Urothelium cell line (cell line): ENCODE results near the gene SCN5A.
A peak's percentile ranks its signal among the peaks of the same experiment; 100 is the strongest.

Source experiments
- DNase-seq: peaks from one replicate; pipeline ENCODE4 v3.0.0; 2011; ENCODE audit warnings: low spot score, mixed read lengths
- FAIRE-seq: peaks from 2 replicates; lab custom pipeline; 2011; peaks lifted over from hg19 to GRCh38; lab: Jason Lieb, UNC

Gene SCN5A

GRCh38 chr3:38627956-38628355 is 21.5 kb downstream of the SCN5A start:
- FAIRE-seq = no peak
- DNase-seq = peak; percentile 38

- no peak for DNase-seq
- FAIRE-seq = no peak
Observed at GRCh38 chr3:38626171-38626570, 23.3 kb downstream of the SCN5A start.

DNA sequence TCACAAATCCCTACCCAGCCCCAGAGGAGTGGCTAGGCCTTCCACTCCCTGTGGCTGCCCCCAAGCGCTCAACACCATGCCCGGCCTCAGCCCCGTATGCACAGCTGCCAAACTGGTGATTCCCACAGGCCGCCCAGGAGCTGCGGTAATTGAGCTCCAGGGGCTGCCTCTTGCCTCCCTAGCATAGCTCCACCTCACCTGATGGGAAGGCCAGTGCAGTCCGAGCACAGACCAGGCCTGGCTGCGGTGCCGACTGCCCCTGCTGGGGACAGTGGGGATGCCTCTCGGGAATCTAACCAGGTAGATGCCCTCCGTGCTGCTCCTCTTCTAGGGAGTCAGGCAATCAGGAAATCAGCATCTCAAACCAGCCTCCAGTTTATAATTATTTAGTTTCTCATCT is 25.9 kb downstream of the SCN5A start:
- DNase-seq (no peak), FAIRE-seq (no peak)

GRCh38 chr3:38622336-38622735 is 27.2 kb downstream of the SCN5A start:
- FAIRE-seq = no peak
- DNase-seq = no peak

DNA sequence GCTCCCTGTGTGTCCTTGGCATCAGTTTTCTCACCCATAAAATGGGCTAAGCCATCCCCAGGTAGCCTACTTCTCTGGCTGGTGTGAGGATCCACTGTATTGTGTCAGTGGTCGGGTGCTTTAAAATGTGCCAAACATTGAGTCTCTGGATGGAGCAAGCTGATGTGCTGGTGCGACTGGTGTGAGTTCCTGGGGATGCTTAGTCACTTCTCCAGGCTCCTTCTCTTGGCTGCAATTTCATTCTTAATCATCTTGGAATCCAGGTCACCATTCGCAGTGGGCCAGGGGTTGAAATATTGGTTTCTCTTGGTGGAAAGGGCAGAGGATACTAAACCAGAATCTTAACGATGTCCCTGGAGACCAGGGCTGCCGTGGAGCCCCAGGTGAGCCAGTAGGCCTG is 29.3 kb downstream of the SCN5A start:
- DNase-seq = no peak
- FAIRE-seq = no peak

GRCh38 chr3:38618343-38618742 is 31.1 kb downstream of the SCN5A start:
- DNase-seq (no peak), FAIRE-seq (no peak)

DNA sequence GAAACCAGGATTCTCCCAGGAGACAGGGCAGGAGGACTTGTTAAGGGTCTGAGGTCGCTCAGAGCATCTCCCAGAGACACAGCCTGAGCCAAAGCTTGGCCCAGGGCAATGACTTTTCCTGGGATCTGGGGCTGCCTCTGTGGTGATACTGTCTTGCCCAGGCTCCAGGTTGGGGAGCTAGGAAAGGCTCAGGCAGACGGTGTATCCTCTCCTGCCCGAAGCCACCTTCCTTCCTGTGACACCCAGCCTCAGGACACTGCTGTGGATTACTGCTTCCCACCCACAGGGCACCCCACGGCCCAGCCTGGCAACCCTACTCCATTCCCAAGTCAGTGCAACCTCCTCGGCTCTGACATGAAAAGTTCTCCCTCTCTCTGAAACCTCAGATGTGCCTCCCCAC is 31.9 kb downstream of the SCN5A start:
- no peak for DNase-seq
- FAIRE-seq = no peak

DNA sequence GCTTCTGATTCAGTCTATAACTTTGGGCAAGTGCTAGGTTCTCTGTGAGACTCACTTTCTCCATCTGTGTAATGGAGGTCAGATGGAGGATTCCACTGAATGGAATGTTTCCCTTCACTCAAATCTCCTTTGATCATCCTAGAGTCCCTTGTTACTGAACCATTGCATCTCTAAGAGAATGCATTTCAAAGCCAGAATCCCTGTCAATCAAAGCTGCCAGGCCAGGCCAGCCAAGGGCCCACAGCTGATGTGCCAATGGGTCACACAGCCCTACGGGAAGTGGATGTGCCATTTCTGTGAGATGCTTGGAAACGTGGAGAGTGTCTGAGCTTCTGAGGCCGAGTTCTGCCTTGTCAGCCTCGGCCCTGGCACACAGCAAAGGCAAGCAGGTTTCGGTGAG is 32.4 kb downstream of the SCN5A start:
- DNase-seq (no peak), FAIRE-seq (no peak)

GRCh38 chr3:38616658-38617057 is 32.8 kb downstream of the SCN5A start:
- FAIRE-seq (no peak), DNase-seq (no peak)

DNA sequence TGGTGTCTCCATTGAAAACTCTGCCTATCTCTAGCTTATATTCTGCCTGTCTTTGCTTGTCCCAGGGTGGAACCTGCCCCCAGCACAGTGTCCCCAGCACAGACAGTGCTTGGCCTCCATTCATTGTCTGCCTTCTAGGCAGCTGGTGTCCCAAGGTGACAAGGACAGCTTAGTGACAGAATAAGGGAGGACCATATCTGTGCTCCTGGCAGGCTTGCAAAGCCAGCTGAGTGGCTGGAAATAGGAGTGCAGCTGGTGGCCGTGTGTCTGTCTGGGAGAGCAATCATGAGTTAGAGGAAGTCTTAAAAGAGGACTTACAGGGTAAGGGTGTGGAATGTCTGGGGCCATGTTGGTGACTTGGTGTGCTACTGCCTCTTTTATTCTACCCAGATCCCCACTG is 33.4 kb downstream of the SCN5A start:
- FAIRE-seq = no peak

GRCh38 chr3:38614651-38615352 is 34.7 kb downstream of the SCN5A start:
- no peak for DNase-seq
- FAIRE-seq = no peak

More for the DNA sequence above, 33.4 kb downstream of the SCN5A start:
- no peak for DNase-seq

GRCh38 chr3:38614091-38614490 is 35.4 kb downstream of the SCN5A start:
- DNase-seq (no peak), FAIRE-seq (no peak)

DNA sequence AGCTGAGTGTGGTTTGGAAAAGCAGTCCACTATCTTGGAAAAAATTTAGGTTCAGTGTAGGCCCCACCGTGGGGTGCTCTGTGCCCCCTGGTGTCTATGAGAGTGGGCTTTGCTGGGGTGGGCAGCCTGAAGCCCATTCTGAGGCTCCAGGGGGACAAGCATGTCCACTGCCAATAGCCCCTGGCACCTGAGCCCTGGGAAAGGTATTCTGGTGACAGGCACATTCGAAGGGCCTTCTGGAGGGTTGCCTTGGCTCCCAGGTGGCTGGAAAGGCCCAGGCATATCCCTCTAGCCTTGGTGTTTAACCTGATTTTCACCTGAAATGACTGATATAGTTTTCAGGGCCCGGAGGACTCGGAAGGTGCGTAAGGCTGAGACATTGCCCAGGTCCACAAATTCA is 36.1 kb downstream of the SCN5A start:
- DNase-seq (no peak), FAIRE-seq (no peak)

GRCh38 chr3:38611866-38612265 is 37.6 kb downstream of the SCN5A start:
- FAIRE-seq = no peak

GRCh38 chr3:38610934-38611333 is 38.6 kb downstream of the SCN5A start:
- FAIRE-seq (peak; percentile 20), DNase-seq (no peak)

More at GRCh38 chr3:38611866-38612265, 37.6 kb downstream of the SCN5A start:
- no peak for DNase-seq

GRCh38 chr3:38610436-38610835 is 39.1 kb downstream of the SCN5A start:
- FAIRE-seq (no peak), DNase-seq (no peak)

- no peak for DNase-seq
- no peak for FAIRE-seq
Observed at GRCh38 chr3:38609386-38610111, 39.9 kb downstream of the SCN5A start.

GRCh38 chr3:38608961-38609360 is 40.5 kb downstream of the SCN5A start:
- DNase-seq = no peak
- FAIRE-seq = no peak

DNA sequence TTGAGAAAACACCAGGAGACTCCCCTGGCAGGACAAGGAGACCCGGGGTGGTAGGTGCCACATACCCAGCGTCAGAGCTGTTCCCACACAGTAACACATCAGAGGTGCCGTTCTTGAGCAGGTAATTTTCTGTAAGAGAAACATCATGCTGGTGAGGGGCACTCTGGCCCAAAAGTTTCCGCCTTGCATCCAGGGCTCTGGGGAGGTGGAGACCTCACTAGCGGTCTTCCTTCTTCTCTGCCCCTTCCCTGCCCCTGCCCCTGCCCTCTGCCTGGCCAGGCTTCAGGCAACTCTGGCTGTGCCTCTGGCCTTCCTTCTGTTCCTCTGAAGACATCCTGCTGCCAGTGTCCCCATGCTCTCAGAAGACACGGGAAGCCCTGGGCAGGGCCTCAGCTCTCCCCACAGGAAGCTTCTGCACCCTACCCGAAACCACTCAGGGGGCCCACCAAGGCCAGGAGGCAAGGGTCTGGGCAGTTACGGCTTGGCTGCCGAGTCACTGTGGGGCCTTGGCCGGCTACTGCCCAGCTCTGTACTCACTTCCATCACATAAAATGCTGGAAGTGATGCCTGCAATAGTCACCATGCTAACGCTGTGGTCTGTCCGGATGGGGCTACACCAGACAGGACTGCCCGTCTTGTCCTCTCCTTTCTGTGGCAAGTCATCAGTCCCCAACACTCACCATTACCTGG is 41.3 kb downstream of the SCN5A start:
- no peak for FAIRE-seq
- DNase-seq = no peak

DNA sequence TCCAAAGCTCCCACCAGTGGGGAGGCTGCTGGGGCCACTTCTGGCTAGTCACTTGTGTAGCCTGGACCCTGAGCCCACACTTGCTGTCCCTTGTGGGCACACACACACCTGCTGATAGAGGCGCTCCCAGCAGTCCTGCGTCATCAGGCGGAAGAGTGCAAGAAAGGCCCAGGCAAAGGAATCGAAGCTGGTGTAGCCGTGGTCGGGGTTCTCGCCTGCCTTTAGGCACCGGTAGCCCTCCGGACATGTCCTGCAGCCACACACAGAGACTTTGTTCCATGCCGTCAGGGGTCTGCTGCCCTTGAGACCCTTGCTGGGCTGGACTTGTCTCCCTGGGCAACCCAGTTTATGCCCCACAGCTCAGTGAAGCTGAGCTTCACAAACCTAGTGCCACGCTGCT is 42.9 kb downstream of the SCN5A start:
- FAIRE-seq (no peak), DNase-seq (no peak)

DNA sequence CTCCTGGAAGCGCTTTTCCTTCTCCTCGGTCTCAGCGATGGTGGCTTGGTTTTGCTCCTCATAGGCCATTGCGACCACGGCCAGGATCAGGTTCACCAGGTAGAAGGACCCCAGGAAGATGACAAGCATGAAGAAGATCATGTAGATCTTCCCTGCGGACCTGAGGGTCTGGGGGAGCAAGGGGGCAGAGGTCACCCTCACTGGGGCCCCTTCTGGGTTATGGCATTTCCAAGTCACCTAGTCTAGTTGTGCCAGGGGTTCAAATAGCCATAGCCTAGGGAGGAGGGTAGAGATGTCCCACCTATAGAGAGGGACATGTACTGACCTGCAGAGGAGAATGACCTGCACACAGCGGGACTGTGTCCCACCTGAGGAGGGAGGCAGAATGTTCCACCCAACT is 43.5 kb downstream of the SCN5A start:
- DNase-seq = no peak
- no peak for FAIRE-seq

- no peak for FAIRE-seq
- DNase-seq = no peak
Observed at GRCh38 chr3:38604246-38604645, 45.2 kb downstream of the SCN5A start.
